K562 (cell line): ENCODE results near the gene ARHGEF6. TPM values are rescaled to one million over a fixed set of nuclear protein-coding genes. Genes with fewer than 3 reads are reported as not detected.
A peak's percentile ranks its signal among the peaks of the same experiment; 100 is the strongest.

Source experiments
- BRD9 ChIP-seq: fragments of 450-650 bp; IDR thresholded peaks from 2 replicates; pipeline ENCODE4 v1.6.1; 2018; ENCODE audit warnings: low read depth; ENCODE audit not compliant: partially characterized antibody
- C11orf30 ChIP-seq: fragments of 450-650 bp; IDR thresholded peaks from 2 replicates; pipeline ENCODE4 v1.6.1; 2016; ENCODE audit warnings: low read depth, mild to moderate bottlenecking
- FOS ChIP-seq: IDR thresholded peaks from 3 replicates; pipeline ENCODE4 v1.6.1; 2011; ENCODE audit not compliant: insufficient read length; ENCODE audit errors: extremely low read depth
- FOXP4 ChIP-seq: sonication (generic); formaldehyde crosslinking; IDR thresholded peaks from 2 replicates; pipeline ENCODE4 v1.8.0; 2022; ENCODE audit warnings: mild to moderate bottlenecking, missing genetic modification reagents, borderline replicate concordance
- GABPB1 ChIP-seq: sonication (generic); formaldehyde crosslinking; IDR thresholded peaks from 2 replicates; pipeline ENCODE4 v1.8.0; 2022; ENCODE audit warnings: mild to moderate bottlenecking, missing genetic modification reagents
- IRF2 ChIP-seq: sonication (generic); formaldehyde crosslinking; IDR thresholded peaks from 2 replicates; pipeline ENCODE4 v1.8.1; 2022; ENCODE audit warnings: mild to moderate bottlenecking, missing genetic modification reagents
- JUND ChIP-seq, 2 experiments: IDR thresholded peaks; 2 replicates in 1 of 2; 3 replicates in 1 of 2; pipeline ENCODE4 v1.6.1; 2011; ENCODE audit warnings: borderline replicate concordance in 2 of 2, low read depth in 2 of 2, low read length in 2 of 2, improper control_type of control experiment in 1 of 2, missing biosample characterization in 1 of 2, missing genetic modification characterization in 1 of 2, missing genetic modification reagents in 1 of 2
- MAX ChIP-seq: sonication (generic); formaldehyde crosslinking; IDR thresholded peaks from 2 replicates; pipeline ENCODE4 v1.9.0; 2022; ENCODE audit warnings: mild to moderate bottlenecking, missing genetic modification reagents
- MTA1 ChIP-seq: fragments of 450-650 bp; IDR thresholded peaks from 2 replicates; pipeline ENCODE4 v1.6.1; 2017; ENCODE audit warnings: borderline replicate concordance
- MXI1 ChIP-seq: IDR thresholded peaks from 2 replicates; pipeline ENCODE4 v1.6.1; 2011; ENCODE audit warnings: low read depth, mild to moderate bottlenecking, improper control_type of control experiment, low read length
- NBN ChIP-seq: fragments of 450-650 bp; IDR thresholded peaks from 2 replicates; pipeline ENCODE4 v1.6.1; 2016; ENCODE audit warnings: low read depth, mild to moderate bottlenecking
- NONO ChIP-seq, 2 experiments: fragments of 200-400 bp in 1 of 2; fragments of 450-650 bp in 1 of 2; formaldehyde crosslinking in 1 of 2; IDR thresholded peaks; 2 replicates each; pipeline ENCODE4 v1.6.1; 2017; ENCODE audit warnings: low read depth in 2 of 2, mild to moderate bottlenecking in 2 of 2, moderate library complexity in 2 of 2, low read length in 1 of 2
- PRDM10 ChIP-seq: fragments of 450-650 bp; IDR thresholded peaks from 2 replicates; pipeline ENCODE4 v1.6.1; 2018; ENCODE audit not compliant: partially characterized antibody
- polyA plus RNA-seq, 8 experiments: library from polyadenylated mRNA; depleted of rRNA in 4 of 8; stranded (reverse) in 5 of 8; unstranded in 3 of 8; fragments of >200 nt; fragmentation: Nextera tagmentation in 2 of 8; fragmentation: Illumina TruSeq in 1 of 8; extraction: Ambion mirVana in 2 of 8; extraction: Trizol in 1 of 8; gene quantifications; 2 replicates each; pipeline versions ENCODE4 v1.2.1 to v1.2.3, GENCODE V29; 2011 to 2014; ENCODE audit warnings: inconsistent platforms in 1 of 8, missing spikeins in 1 of 8
- total RNA-seq, 7 experiments: library from RNA; depleted of rRNA in 6 of 7; stranded (reverse); fragments of >200 nt in 6 of 7; fragmentation: Illumina TruSeq in 2 of 7; extraction: Trizol in 2 of 7; gene quantifications; 2 replicates each; pipeline versions ENCODE4 v1.2.1 to v1.2.3, GENCODE V29; 2011 to 2021; ENCODE audit warnings: low replicate concordance in 1 of 7
- TF ChIP-seq, protein P1 (sequence below), 2 experiments: IDR thresholded peaks; 2 replicates each; pipeline ENCODE4 v1.6.1; 2011; ENCODE audit warnings: borderline replicate concordance in 1 of 2, control low read depth in 1 of 2, low read depth in 1 of 2, low read length in 1 of 2, mild to moderate bottlenecking in 1 of 2, mixed read lengths in 1 of 2, moderate library complexity in 1 of 2; ENCODE audit not compliant: insufficient read depth in 1 of 2, insufficient read length in 1 of 2, poor library complexity in 1 of 2, severe bottlenecking in 1 of 2; ENCODE audit errors: extremely low read depth in 1 of 2
- TF ChIP-seq, protein P2 (sequence below): fragments of 450-650 bp; IDR thresholded peaks from 2 replicates; pipeline ENCODE4 v1.6.1; 2016
- TF ChIP-seq, protein P3 (sequence below), 2 experiments: fragments of 450-650 bp; conservative IDR thresholded peaks; 2 replicates each; pipeline ENCODE4 v1.6.1; 2017; ENCODE audit warnings: mild to moderate bottlenecking in 2 of 2, moderate library complexity in 2 of 2

ARHGEF6 gene
- total and polyA plus RNA-seq, 9 of the 15 experiments (the other 6 are each of a cell fraction or from before 2014, with no cell fraction given), result 2.9 to 22.1 (median 13.3) TPM

GRCh38 chrX:136768469-136769084, 12.2 kb downstream of the ARHGEF6 start (continued):
- TF ChIP-seq, protein P1, sequence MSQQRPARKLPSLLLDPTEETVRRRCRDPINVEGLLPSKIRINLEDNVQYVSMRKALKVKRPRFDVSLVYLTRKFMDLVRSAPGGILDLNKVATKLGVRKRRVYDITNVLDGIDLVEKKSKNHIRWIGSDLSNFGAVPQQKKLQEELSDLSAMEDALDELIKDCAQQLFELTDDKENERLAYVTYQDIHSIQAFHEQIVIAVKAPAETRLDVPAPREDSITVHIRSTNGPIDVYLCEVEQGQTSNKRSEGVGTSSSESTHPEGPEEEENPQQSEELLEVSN (IDR thresholded peaks at IDR 0.05; ENCODE audit: borderline replicate concordance in 1 of 2, extremely low read depth in 1 of 2, insufficient read depth in 1 of 2, insufficient read length in 1 of 2, low read depth in 1 of 2, low read length in 1 of 2, poor library complexity in 1 of 2, severe bottlenecking in 1 of 2), result peak in 1 of 2 experiments; percentile 42
- TF ChIP-seq, protein P2, sequence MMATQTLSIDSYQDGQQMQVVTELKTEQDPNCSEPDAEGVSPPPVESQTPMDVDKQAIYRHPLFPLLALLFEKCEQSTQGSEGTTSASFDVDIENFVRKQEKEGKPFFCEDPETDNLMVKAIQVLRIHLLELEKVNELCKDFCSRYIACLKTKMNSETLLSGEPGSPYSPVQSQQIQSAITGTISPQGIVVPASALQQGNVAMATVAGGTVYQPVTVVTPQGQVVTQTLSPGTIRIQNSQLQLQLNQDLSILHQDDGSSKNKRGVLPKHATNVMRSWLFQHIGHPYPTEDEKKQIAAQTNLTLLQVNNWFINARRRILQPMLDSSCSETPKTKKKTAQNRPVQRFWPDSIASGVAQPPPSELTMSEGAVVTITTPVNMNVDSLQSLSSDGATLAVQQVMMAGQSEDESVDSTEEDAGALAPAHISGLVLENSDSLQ, result peak; percentile 52
- TF ChIP-seq GABPB1 (CRISPR knock-in tag) (no peak), PRDM10 (peak; percentile 97), NONO (IDR thresholded peaks at IDR 0.05; ENCODE audit: low read depth in 2 of 2, low read length in 1 of 2) (no peak), NBN (no peak), JUND (IDR thresholded peaks at IDR 0.05; ENCODE audit: borderline replicate concordance, low read depth, low read length) (no peak; the same call in 1 of the 2 replicates), JUND (tag; IDR thresholded peaks at IDR 0.05; ENCODE audit: borderline replicate concordance, low read depth, low read length) (no peak; the same call in 2 of the 3 replicates), MXI1 (no peak), MTA1 (peak; percentile 76; the same call in 1 of the 2 replicates), C11orf30 (peak; percentile 74), FOS (no peak), BRD9 (peak; percentile 77), FOXP4 (no peak), MAX (CRISPR knock-in tag) (peak; percentile 37; the same call in 1 of the 2 replicates), IRF2 (no peak)
- TF ChIP-seq, protein P3, sequence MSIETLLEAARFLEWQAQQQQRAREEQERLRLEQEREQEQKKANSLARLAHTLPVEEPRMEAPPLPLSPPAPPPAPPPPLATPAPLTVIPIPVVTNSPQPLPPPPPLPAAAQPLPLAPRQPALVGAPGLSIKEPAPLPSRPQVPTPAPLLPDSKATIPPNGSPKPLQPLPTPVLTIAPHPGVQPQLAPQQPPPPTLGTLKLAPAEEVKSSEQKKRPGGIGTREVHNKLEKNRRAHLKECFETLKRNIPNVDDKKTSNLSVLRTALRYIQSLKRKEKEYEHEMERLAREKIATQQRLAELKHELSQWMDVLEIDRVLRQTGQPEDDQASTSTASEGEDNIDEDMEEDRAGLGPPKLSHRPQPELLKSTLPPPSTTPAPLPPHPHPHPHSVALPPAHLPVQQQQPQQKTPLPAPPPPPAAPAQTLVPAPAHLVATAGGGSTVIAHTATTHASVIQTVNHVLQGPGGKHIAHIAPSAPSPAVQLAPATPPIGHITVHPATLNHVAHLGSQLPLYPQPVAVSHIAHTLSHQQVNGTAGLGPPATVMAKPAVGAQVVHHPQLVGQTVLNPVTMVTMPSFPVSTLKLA (conservative IDR thresholded peaks at IDR 0.05), result peak; percentile 45 to 55
